H9 (cell line): ENCODE measurements around the gene ADGRG1. TPM values are rescaled to one million over a fixed set of nuclear protein-coding genes. Genes with fewer than 3 reads are reported as not detected.
A peak's percentile ranks its signal among the peaks of the same experiment; 100 is the strongest.

Source experiments
- DNase-seq: peaks from one replicate; pipeline ENCODE4 v3.0.0-alpha.2; 2017
- H2AFZ ChIP-seq: one replicate; pipeline ENCODE4 v1.6.1; 2013; ENCODE audit warnings: mild to moderate bottlenecking, low read length, control low read depth, moderate library complexity
- H2AK5ac ChIP-seq: 2 replicates; pipeline ENCODE4 v1.6.1; 2013; ENCODE audit warnings: low read length, control low read depth, mixed read lengths; ENCODE audit not compliant: insufficient read length
- H2BK120ac ChIP-seq: one replicate; pipeline ENCODE4 v1.6.1; 2013; ENCODE audit warnings: low read depth, mild to moderate bottlenecking, low read length, control low read depth, inconsistent platforms; ENCODE audit not compliant: poor library complexity, severe bottlenecking
- H2BK12ac ChIP-seq: 2 replicates; pipeline ENCODE4 v1.6.1; 2013; ENCODE audit warnings: low read length, control low read depth, mixed read lengths, low read depth; ENCODE audit not compliant: insufficient read length
- H2BK15ac ChIP-seq: 2 replicates; pipeline ENCODE4 v1.6.1; 2013; ENCODE audit warnings: low read depth, low read length, control low read depth
- H2BK20ac ChIP-seq: one replicate; pipeline ENCODE4 v1.6.1; 2013; ENCODE audit warnings: low read depth, mild to moderate bottlenecking, low read length, control low read depth, inconsistent platforms; ENCODE audit not compliant: poor library complexity, severe bottlenecking
- H2BK5ac ChIP-seq: 2 replicates; pipeline ENCODE4 v1.6.1; 2013; ENCODE audit warnings: low read length, control low read depth, mixed read lengths; ENCODE audit not compliant: insufficient read length
- H3K14ac ChIP-seq: 2 replicates; pipeline ENCODE4 v1.6.1; 2013; ENCODE audit warnings: low read length, control low read depth; ENCODE audit not compliant: insufficient read depth
- H3K18ac ChIP-seq: 2 replicates; pipeline ENCODE4 v1.6.1; 2013; ENCODE audit warnings: low read depth, mild to moderate bottlenecking, mixed read lengths, low read length, control low read depth; ENCODE audit not compliant: insufficient read length
- H3K23ac ChIP-seq: 2 replicates; pipeline ENCODE4 v1.6.1; 2013; ENCODE audit warnings: low read length, control low read depth, mixed read lengths, low read depth; ENCODE audit not compliant: insufficient read length
- H3K23me2 ChIP-seq: 2 replicates; pipeline ENCODE4 v1.6.1; 2013; ENCODE audit warnings: low read depth, mild to moderate bottlenecking, mixed read lengths, low read length, control low read depth; ENCODE audit not compliant: insufficient read length, poor library complexity, severe bottlenecking
- H3K27ac ChIP-seq: 2 replicates; pipeline ENCODE4 v1.5.1; 2013; ENCODE audit warnings: low read length, control low read depth, mixed read lengths, low read depth; ENCODE audit not compliant: insufficient read length
- H3K27me3 ChIP-seq: 2 replicates; pipeline ENCODE4 v1.6.1; 2013; ENCODE audit warnings: low read length, control low read depth, inconsistent platforms; ENCODE audit not compliant: insufficient read depth
- H3K4ac ChIP-seq: 2 replicates; pipeline ENCODE4 v1.6.1; 2013; ENCODE audit warnings: low read depth, mild to moderate bottlenecking, control low read depth, inconsistent platforms, low read length, moderate library complexity
- H3K4me1 ChIP-seq: 2 replicates; pipeline ENCODE4 v1.6.1; 2013; ENCODE audit warnings: low read length, control low read depth, inconsistent platforms; ENCODE audit not compliant: insufficient read depth
- H3K4me2 ChIP-seq: 2 replicates; pipeline ENCODE4 v1.6.1; 2013; ENCODE audit warnings: low read length, control low read depth, mixed read lengths; ENCODE audit not compliant: insufficient read length, insufficient read depth
- H3K56ac ChIP-seq: 2 replicates; pipeline ENCODE4 v1.6.1; 2013; ENCODE audit warnings: low read depth, mild to moderate bottlenecking, mixed read lengths, low read length, control low read depth; ENCODE audit not compliant: insufficient read length
- H3K79me1 ChIP-seq: 2 replicates; pipeline ENCODE4 v1.6.1; 2013; ENCODE audit warnings: low read depth, mild to moderate bottlenecking, moderate library complexity, low read length, control low read depth, inconsistent platforms; ENCODE audit not compliant: insufficient read depth, poor library complexity, severe bottlenecking
- H3K79me2 ChIP-seq: 2 replicates; pipeline ENCODE4 v1.6.1; 2013; ENCODE audit warnings: low read length, control low read depth, inconsistent platforms; ENCODE audit not compliant: insufficient read depth
- H3K9ac ChIP-seq: 2 replicates; pipeline ENCODE4 v1.6.1; 2013; ENCODE audit warnings: low read length, control low read depth, mixed read lengths; ENCODE audit not compliant: insufficient read length; ENCODE audit errors: extremely low read depth
- H3K9me3 ChIP-seq: one replicate; pipeline ENCODE4 v1.6.1; 2013; ENCODE audit warnings: low read depth, low read length, inconsistent platforms; ENCODE audit not compliant: control insufficient read depth
- H3T11ph ChIP-seq: one replicate; pipeline ENCODE4 v1.6.1; 2013; ENCODE audit warnings: mild to moderate bottlenecking, low read length, control low read depth, inconsistent platforms
- H4K20me1 ChIP-seq: one replicate; pipeline ENCODE4 v1.6.1; 2013; ENCODE audit not compliant: control insufficient read depth, insufficient read length, insufficient read depth
- H4K5ac ChIP-seq: 2 replicates; pipeline ENCODE4 v1.6.1; 2013; ENCODE audit warnings: low read depth, mild to moderate bottlenecking, mixed read lengths, low read length, control low read depth; ENCODE audit not compliant: insufficient read length
- H4K8ac ChIP-seq: replicated peaks from 2 replicates; pipeline ENCODE4 v1.6.1; 2013; ENCODE audit warnings: low read length, control low read depth, mixed read lengths, low read depth; ENCODE audit not compliant: insufficient read length
- H4K91ac ChIP-seq: 2 replicates; pipeline ENCODE4 v1.6.1; 2013; ENCODE audit warnings: low read depth, mild to moderate bottlenecking, moderate library complexity, mixed read lengths, low read length, control low read depth; ENCODE audit not compliant: insufficient read length
- H3K27ac Mint-ChIP-seq, 3 experiments: 2 replicates in 2 of 3; 3 replicates in 1 of 3; pipeline ENCODE4 v1.8.0; 2020 to 2021; ENCODE audit warnings: mixed read lengths in 3 of 3, mild to moderate bottlenecking in 1 of 3, moderate library complexity in 1 of 3
- H3K27me3 Mint-ChIP-seq: 2 replicates; pipeline ENCODE4 v1.8.0; 2021; ENCODE audit warnings: low read depth, mild to moderate bottlenecking, moderate library complexity, mixed read lengths
- H3K36me3 Mint-ChIP-seq, 3 experiments: 2 replicates in 2 of 3; 3 replicates in 1 of 3; pipeline ENCODE4 v1.8.0; 2020 to 2021; ENCODE audit warnings: low read depth in 3 of 3, mixed read lengths in 3 of 3; ENCODE audit not compliant: insufficient read depth in 1 of 3
- H3K4me1 Mint-ChIP-seq, 2 experiments: 2 replicates each; pipeline ENCODE4 v1.8.0; 2020; ENCODE audit warnings: mixed read lengths in 2 of 2
- H3K4me3 Mint-ChIP-seq, 2 experiments: 2 replicates in 1 of 2; 3 replicates in 1 of 2; pipeline ENCODE4 v1.8.0; 2020 to 2021; ENCODE audit warnings: mild to moderate bottlenecking in 2 of 2, mixed read lengths in 2 of 2, moderate library complexity in 1 of 2
- H3K9me3 Mint-ChIP-seq, 2 experiments: 2 replicates in 1 of 2; 3 replicates in 1 of 2; pipeline ENCODE4 v1.8.0; 2020; ENCODE audit warnings: mild to moderate bottlenecking in 2 of 2, mixed read lengths in 2 of 2, moderate library complexity in 1 of 2
- WGBS: extraction: QIAGEN DNeasy Blood & Tissue Kit; methylation state at CpG from one replicate; pipeline ENCODE4 v1.1.7; 2013; ENCODE audit warnings: missing lambda C conversion rate, low lambda C conversion rate, mixed read lengths; ENCODE audit not compliant: insufficient read length; ENCODE audit errors: extremely low coverage; 5-methylcytosine and 5-hydroxymethylcytosine counted together
- total RNA-seq: library from RNA; stranded (reverse); gene quantifications from 2 replicates; pipeline ENCODE4 v1.2.1, GENCODE V29; 2021
- TF ChIP-seq, protein P1 (sequence below): fragments of 200-600 bp; sonication (generic); conservative IDR thresholded peaks from 3 replicates; pipeline ENCODE4 v1.8.0; 2021; ENCODE audit warnings: antibody characterized with exemption, mild to moderate bottlenecking

ADGRG1 gene
- total RNA-seq, 1 experiment from 2014 or later, result 1.1 TPM

- no peak overlapping the region for H3K4ac ChIP-seq
- no peak overlapping the region for H2BK5ac ChIP-seq
- no peak overlapping the region for H3K4me3 Mint-ChIP-seq
- no peaks in the 10 kb centered on the region for H3K9me3 Mint-ChIP-seq
- no peak for DNase-seq
- H3K27me3 Mint-ChIP-seq, result peaks cover 6% of the 10 kb centered on the region
- no peak overlapping the region for H2BK12ac ChIP-seq
- H3T11ph ChIP-seq, result no peak overlapping the region
- H4K8ac ChIP-seq, result no peak overlapping the region
- no peak overlapping the region for H3K9ac ChIP-seq
- H3K4me2 ChIP-seq, result no peak overlapping the region
- no peak overlapping the region for H2BK20ac ChIP-seq
- no peak overlapping the region for H2BK15ac ChIP-seq
- H3K14ac ChIP-seq, result no peak overlapping the region
- no peak overlapping the region for H3K18ac ChIP-seq
- H3K27me3 ChIP-seq, result no peaks in the 10 kb centered on the region
- H3K79me2 ChIP-seq, result no peaks in the 10 kb centered on the region
- H4K20me1 ChIP-seq, result no peaks in the 10 kb centered on the region
- H2BK120ac ChIP-seq, result no peak overlapping the region
- TF ChIP-seq, protein P1, sequence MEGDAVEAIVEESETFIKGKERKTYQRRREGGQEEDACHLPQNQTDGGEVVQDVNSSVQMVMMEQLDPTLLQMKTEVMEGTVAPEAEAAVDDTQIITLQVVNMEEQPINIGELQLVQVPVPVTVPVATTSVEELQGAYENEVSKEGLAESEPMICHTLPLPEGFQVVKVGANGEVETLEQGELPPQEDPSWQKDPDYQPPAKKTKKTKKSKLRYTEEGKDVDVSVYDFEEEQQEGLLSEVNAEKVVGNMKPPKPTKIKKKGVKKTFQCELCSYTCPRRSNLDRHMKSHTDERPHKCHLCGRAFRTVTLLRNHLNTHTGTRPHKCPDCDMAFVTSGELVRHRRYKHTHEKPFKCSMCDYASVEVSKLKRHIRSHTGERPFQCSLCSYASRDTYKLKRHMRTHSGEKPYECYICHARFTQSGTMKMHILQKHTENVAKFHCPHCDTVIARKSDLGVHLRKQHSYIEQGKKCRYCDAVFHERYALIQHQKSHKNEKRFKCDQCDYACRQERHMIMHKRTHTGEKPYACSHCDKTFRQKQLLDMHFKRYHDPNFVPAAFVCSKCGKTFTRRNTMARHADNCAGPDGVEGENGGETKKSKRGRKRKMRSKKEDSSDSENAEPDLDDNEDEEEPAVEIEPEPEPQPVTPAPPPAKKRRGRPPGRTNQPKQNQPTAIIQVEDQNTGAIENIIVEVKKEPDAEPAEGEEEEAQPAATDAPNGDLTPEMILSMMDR, result no peak
- peak overlapping the region in 1 of 3 experiments; percentile 82; a peak in 1 of 7 replicates for H3K27ac Mint-ChIP-seq
- H3K9me3 ChIP-seq, result no peaks in the 10 kb centered on the region
- H3K23ac ChIP-seq, result no peak overlapping the region
- H3K27ac ChIP-seq, result no peak overlapping the region
- peaks cover 3 to 25% of the 10 kb centered on the region in 2 experiments; a peak in 3 of 4 replicates for H3K4me1 Mint-ChIP-seq
- no peaks in the 10 kb centered on the region for H3K79me1 ChIP-seq
- no peak overlapping the region for H3K56ac ChIP-seq
- H3K23me2 ChIP-seq, result no peaks in the 10 kb centered on the region
- WGBS, result no CpG with 5 or more reads among the region's 3 CpGs
- H4K5ac ChIP-seq, result no peak overlapping the region
- no peaks in the 10 kb centered on the region for H3K36me3 Mint-ChIP-seq
- no peak overlapping the region for H2AFZ ChIP-seq
- H2AK5ac ChIP-seq, result no peak overlapping the region
- no peaks in the 10 kb centered on the region for H3K4me1 ChIP-seq
- no peak overlapping the region for H4K91ac ChIP-seq
Measured at GRCh38 chr16:57687363-57687929, 59.0 kb downstream of the ADGRG1 start.
